ENCODE results near the gene WFIKKN2. TPM values are rescaled to one million over a fixed set of nuclear protein-coding genes. Genes with fewer than 3 reads are reported as not detected.

Gene WFIKKN2
- total and polyA plus RNA-seq, 2 of the 13 experiments (the other 11 are each of a cell fraction or from before 2014, with no cell fraction given) = not detected

- TF ChIP-seq SNAI1 (CRISPR knock-in tag; IDR thresholded peaks at IDR 0.05; ENCODE audit: borderline replicate concordance) (no peak), STAT5B (CRISPR knock-in tag; IDR thresholded peaks at IDR 0.05) (no peak), FOXP4 (CRISPR knock-in tag; IDR thresholded peaks at IDR 0.05) (no peak), KLF12 (CRISPR knock-in tag; IDR thresholded peaks at IDR 0.05; ENCODE audit: borderline replicate concordance) (0 out of 2 replicates have a peak, but pooled peaks have one; percentile 19), TFAP4 (IDR thresholded peaks at IDR 0.05; ENCODE audit: borderline replicate concordance, low read depth) (peak; percentile 41; the same call in 1 of the 2 replicates), FOXK1 (CRISPR knock-in tag; IDR thresholded peaks at IDR 0.05; ENCODE audit: borderline replicate concordance, low read depth) (no peak), TEAD2 (CRISPR knock-in tag; IDR thresholded peaks at IDR 0.05) (no peak), PCBP1 (IDR thresholded peaks at IDR 0.05; ENCODE audit: borderline replicate concordance, low read depth, low read length) (no peak), THAP11 (CRISPR knock-in tag; IDR thresholded peaks at IDR 0.05) (0 out of 2 replicates have a peak, but pooled peaks have one; percentile 42), MTA1 (CRISPR knock-in tag; IDR thresholded peaks at IDR 0.05; ENCODE audit: borderline replicate concordance) (peak; percentile 89; the same call in 1 of the 2 replicates), ZNF850 (CRISPR knock-in tag; conservative IDR thresholded peaks at IDR 0.05) (no peak), EHMT2 (IDR thresholded peaks at IDR 0.05; ENCODE audit: borderline replicate concordance, low read depth, low read length) (no peak), ZNF451 (CRISPR knock-in tag; IDR thresholded peaks at IDR 0.05) (0 out of 2 replicates have a peak, but pooled peaks have one; percentile 14), ZNF75D (CRISPR knock-in tag; IDR thresholded peaks at IDR 0.05; ENCODE audit: borderline replicate concordance) (no peak), ZNF878 (CRISPR knock-in tag; IDR thresholded peaks at IDR 0.05) (no peak), ZNF18 (CRISPR knock-in tag; IDR thresholded peaks at IDR 0.05; ENCODE audit: insufficient replicate concordance) (no peak), HIC2 (CRISPR knock-in tag; IDR thresholded peaks at IDR 0.05; ENCODE audit: low read depth) (peak; percentile 80; the same call in 1 of the 2 replicates), ZNF136 (CRISPR knock-in tag; IDR thresholded peaks at IDR 0.05; ENCODE audit: low read depth) (peak; percentile 43; the same call in 1 of the 2 replicates), SSRP1 (CRISPR knock-in tag; IDR thresholded peaks at IDR 0.05) (no peak), ZNF205 (CRISPR knock-in tag; IDR thresholded peaks at IDR 0.05) (no peak; the same call in 1 of the 2 replicates)
These were observed 8.8 kb downstream of the WFIKKN2 start (continued) for GRCh38 chr17:50844117-50844700.
